Mucosa of descending colon (tissue), 3 donors: ENCODE data around the gene HSD11B2. TPM values are rescaled to one million over a fixed set of nuclear protein-coding genes. Genes with fewer than 3 reads are reported as not detected.
"Not testable (repeated sequence)": the region's sequence is repeated elsewhere in the genome, so short reads cannot be mapped to it uniquely, and the experiment has no call there.

Experiments used
- ATAC-seq: fragments of 200-7000 bp; cut with Tn5 transposase; one replicate; pipeline ENCODE4 v1.9.1; 2020; ENCODE audit warnings: mild to moderate bottlenecking, moderate library complexity
- DNase-seq, 3 donors: peaks; one replicate each; pipeline ENCODE4 v3.0.0-alpha.2; 2020
- H3K36me3 ChIP-seq: fragments of 200-600 bp; one replicate; pipeline ENCODE4 v1.8.0; 2021; ENCODE audit warnings: low read depth, mild to moderate bottlenecking
- H3K4me1 ChIP-seq: fragments of 200-600 bp; one replicate; pipeline ENCODE4 v1.8.0; 2021; ENCODE audit warnings: low read depth, mild to moderate bottlenecking
- H3K4me3 ChIP-seq: fragments of 200-600 bp; one replicate; pipeline ENCODE4 v1.8.0; 2021; ENCODE audit warnings: mild to moderate bottlenecking
- H3K9me3 ChIP-seq: fragments of 200-600 bp; one replicate; pipeline ENCODE4 v1.8.0; 2021; ENCODE audit warnings: mild to moderate bottlenecking
- CTCF ChIP-seq: fragments of 200-600 bp; IDR thresholded peaks from one replicate; pipeline ENCODE4 v1.8.0; 2022; ENCODE audit warnings: antibody characterized with exemption, mild to moderate bottlenecking
- intact Hi-C, 2 donors: fragments of 100-400 bp; cut with DNase I in 1 of 2; cut with micrococcal nuclease in 1 of 2; formaldehyde crosslinking; loops; one replicate each; pipeline versions ENCODE4 v1.11.0 to v1.11.1; 2022; cut with DNase I, micrococcal nuclease
- total RNA-seq, 3 donors: library from RNA; stranded (reverse); fragmentation: NEBNext Ultra II Directional in 2 of 3; extraction: Animal tissue kit (Norgen Biotek cat#: 25700) in 2 of 3; gene quantifications; one replicate each; pipeline versions ENCODE4 v1.2.1 to v1.2.4, GENCODE V29; 2021 to 2023
- donor health status: DM: no; HTN: no; CAD: no; lungs with moderate emphysema.
- donor health status: DM: no; HTN: no; CAD: no.
- donor health status: DM: no; HTN: yes; CAD: no.

The HSD11B2 gene
- total RNA-seq, 3 donors from 2014 or later: 322 to 765 (median 646) TPM

GRCh38 chr16:67409631-67410030 is 21.3 kb upstream of the HSD11B2 start:
- Histone ChIP-seq H3K4me3 (no peak overlapping the region), H3K9me3 (no peaks in the 10 kb centered on the region), H3K4me1 (peaks cover 2% of the 10 kb centered on the region), H3K36me3 (no peaks in the 10 kb centered on the region)
- intact Hi-C loops: no loop called here
- TF ChIP-seq CTCF: no peak
- DNase-seq: no peak
- no peak for ATAC-seq

GRCh38 chr16:67411339-67411738 is 19.6 kb upstream of the HSD11B2 start:
- peaks cover 5% of the 10 kb centered on the region for H3K4me1 ChIP-seq
- no peaks in the 10 kb centered on the region for H3K9me3 ChIP-seq
- no peak for DNase-seq
- TF ChIP-seq CTCF: no peak
- no peak for ATAC-seq
- H3K36me3 ChIP-seq: no peaks in the 10 kb centered on the region
- H3K4me3 ChIP-seq: no peak overlapping the region
- intact Hi-C loops: no loop called here

- ATAC-seq (no peak), DNase-seq (no peak)
- Histone ChIP-seq H3K9me3 (no peaks in the 10 kb centered on the region), H3K36me3 (no peaks in the 10 kb centered on the region), H3K4me3 (no peak overlapping the region), H3K4me1 (peaks cover 5% of the 10 kb centered on the region)
- TF ChIP-seq CTCF: no peak
- intact Hi-C loops: no loop called here
Measured at GRCh38 chr16:67412294-67412693, 18.6 kb upstream of the HSD11B2 start.

GRCh38 chr16:67413978-67414911 is 16.7 kb upstream of the HSD11B2 start:
- Histone ChIP-seq H3K36me3 (no peaks in the 10 kb centered on the region), H3K4me1 (peaks cover 5% of the 10 kb centered on the region), H3K4me3 (no peak overlapping the region), H3K9me3 (no peaks in the 10 kb centered on the region)
- intact Hi-C loops: no loop called here
- no peak for TF ChIP-seq CTCF
- DNase-seq (no peak), ATAC-seq (peak; percentile 58)

GRCh38 chr16:67415421-67415820 is 15.5 kb upstream of the HSD11B2 start:
- intact Hi-C loops, H3K9me3 ChIP-seq, DNase-seq, H3K36me3 ChIP-seq, H3K4me3 ChIP-seq, H3K4me1 ChIP-seq, ATAC-seq: not testable (repeated sequence)
